Measurements from ENCODE around the gene TMEM178B.

GRCh38 chr7:141320287-141320686 lies 246.4 kb downstream of the TMEM178B start:
- TF ChIP-seq EP300 (IDR thresholded peaks at IDR 0.05) (no peak), POLR2A (IDR thresholded peaks at IDR 0.05) (no peak)

All from ovary (tissue), 1 donor.